Nucleus accumbens (tissue), 56 donors: ENCODE data around the gene TDRD15.
"Not testable (repeated sequence)": the region's sequence is repeated elsewhere in the genome, so short reads cannot be mapped to it uniquely, and the experiment has no call there.

Experiments used
- DNase-seq, 56 donors: peaks; one replicate each; lab custom pipeline; 2025; lab: John Stamatoyannopoulos, UW

Gene TDRD15

GRCh38 chr2:21142149-21142548 lies 18.4 kb downstream of the TDRD15 start:
- DNase-seq = no peak

- DNase-seq = no peak
These were observed 22.9 kb downstream of the TDRD15 start for GRCh38 chr2:21146638-21147037.

GRCh38 chr2:21148718-21149117 lies 24.9 kb downstream of the TDRD15 start:
- no peak for DNase-seq

- not testable (repeated sequence) for DNase-seq
These were observed 27.5 kb downstream of the TDRD15 start for GRCh38 chr2:21151234-21151633.

- DNase-seq = no peak
These were observed 31.8 kb downstream of the TDRD15 start for GRCh38 chr2:21155365-21156136.

GRCh38 chr2:21161122-21161521 lies 37.4 kb downstream of the TDRD15 start:
- no peak for DNase-seq

- no peak for DNase-seq
These were observed 38.3 kb downstream of the TDRD15 start for GRCh38 chr2:21161832-21162614.

GRCh38 chr2:21162615-21162878 lies 38.8 kb downstream of the TDRD15 start:
- no peak for DNase-seq

GRCh38 chr2:21163213-21163612 lies 39.4 kb downstream of the TDRD15 start:
- DNase-seq = no peak

- no peak for DNase-seq
These were observed 41.6 kb downstream of the TDRD15 start for GRCh38 chr2:21165350-21165749.

- DNase-seq = peak in 4 of 56 donors; percentile 1 to 23 (median 11)
These were observed 52.3 kb downstream of the TDRD15 start for GRCh38 chr2:21175895-21176646.

GRCh38 chr2:21181957-21182356 lies 58.2 kb downstream of the TDRD15 start:
- no peak for DNase-seq

GRCh38 chr2:21183306-21183705 lies 59.5 kb downstream of the TDRD15 start:
- no peak for DNase-seq

- DNase-seq = no peak
These were observed 60.0 kb downstream of the TDRD15 start for GRCh38 chr2:21183726-21184125.

- DNase-seq = no peak
These were observed 67.8 kb downstream of the TDRD15 start for GRCh38 chr2:21191535-21191934.
